ENCODE measurements around the gene C1QTNF3.

C1QTNF3 gene

GRCh38 chr5:33995865-33996264, 47.1 kb downstream of the C1QTNF3 start:
- no peak overlapping the region for H3K4me3 ChIP-seq (ENCODE audit: low read depth, low read length)
- CTCF ChIA-PET = interaction anchor here (0.9 to 4.9 kb wide), 12 partner anchors 11 to 560 kb away, joined by 3 to 51 read pairs (median 6); partner anchors contain the start of genes AMACR and SLC45A2
- TF ChIP-seq CTCF (IDR thresholded peaks at IDR 0.05; ENCODE audit: insufficient read depth, low read length, missing control alignments) = no peak
- POLR2A ChIA-PET = interaction anchor here (1.7 kb wide), 1 partner anchor 12 kb away, joined by 9 read pairs; the partner anchor contains the start of gene AMACR
- no peak for DNase-seq (ENCODE audit: low read depth, low spot score)

GRCh38 chr5:33994845-33995244, 48.2 kb downstream of the C1QTNF3 start:
- ChIA-PET POLR2A (no interaction called here), CTCF (interaction anchor here (1.1 to 4.1 kb wide), 5 partner anchors 11 to 559 kb away, joined by 3 to 51 read pairs (median 5); partner anchors contain the start of gene SLC45A2)
- H3K4me3 ChIP-seq (ENCODE audit: low read depth, low read length) = no peak overlapping the region
- peak; percentile 23 for TF ChIP-seq CTCF (IDR thresholded peaks at IDR 0.05; ENCODE audit: insufficient read depth, low read length, missing control alignments)
- peak; percentile 52 for DNase-seq (ENCODE audit: low read depth, low spot score)

GRCh38 chr5:33992864-33993263, 50.1 kb downstream of the C1QTNF3 start:
- no peak for DNase-seq (ENCODE audit: low read depth, low spot score)
- TF ChIP-seq CTCF (IDR thresholded peaks at IDR 0.05; ENCODE audit: insufficient read depth, low read length, missing control alignments) = no peak
- ChIA-PET POLR2A (no interaction called here), CTCF (no interaction called here)
- H3K4me3 ChIP-seq (ENCODE audit: low read depth, low read length) = no peak overlapping the region

DNA sequence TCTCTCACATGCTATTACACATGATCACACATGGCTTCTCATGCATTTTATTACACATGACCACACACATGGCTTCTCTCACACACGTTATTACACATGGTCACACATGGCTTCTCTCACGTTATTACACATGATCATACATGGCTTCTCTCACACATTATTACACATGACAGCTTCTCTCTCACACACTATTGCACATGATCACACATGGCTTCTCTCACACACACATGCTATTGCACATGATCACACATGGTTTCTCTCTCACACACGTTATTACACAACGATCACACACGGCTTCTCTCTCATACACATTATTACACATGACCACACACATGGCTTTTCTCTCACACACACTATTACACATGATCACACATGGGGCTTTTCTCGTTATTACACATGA, 57.6 kb downstream of the C1QTNF3 start:
- TF ChIP-seq CTCF (IDR thresholded peaks at IDR 0.05; ENCODE audit: insufficient read depth, low read length, missing control alignments) = no peak
- no peak for DNase-seq (ENCODE audit: low read depth, low spot score)
- H3K4me3 ChIP-seq (ENCODE audit: low read depth, low read length) = no peak overlapping the region
- CTCF ChIA-PET = interaction anchor here (1.3 kb wide), 1 partner anchor 12 kb away, joined by 4 read pairs; no protein-coding TSS in a partner anchor
- POLR2A ChIA-PET = no interaction called here

GRCh38 chr5:33984671-33985124, 58.3 kb downstream of the C1QTNF3 start, which contains the start of gene SLC45A2:
TSS of gene SLC45A2 (minus strand) at chr5:33984693. CDS start at chr5:33984583, 110 bp downstream.
- CTCF ChIA-PET = interaction anchor here (1.3 to 7.6 kb wide), 4 partner anchors 10 to 16 kb away, joined by 4 to 84 read pairs (median 16); no protein-coding TSS in a partner anchor
- DNase-seq (ENCODE audit: low read depth, low spot score) = no peak

More at GRCh38 chr5:33984671-33985124, 58.3 kb downstream of the C1QTNF3 start, which contains the start of gene SLC45A2:
- TF ChIP-seq CTCF (IDR thresholded peaks at IDR 0.05; ENCODE audit: insufficient read depth, low read length, missing control alignments) = no peak
- H3K4me3 ChIP-seq (ENCODE audit: low read depth, low read length) = no peak within 1 kb of the TSS
- POLR2A ChIA-PET = no interaction called here

Data from AG04449 (cell line).